Heart right ventricle (tissue), 16 donors: ENCODE results near the gene PLEKHA7. TPM values are rescaled to one million over a fixed set of nuclear protein-coding genes. Genes with fewer than 3 reads are reported as not detected.
A peak's percentile ranks its signal among the peaks of the same experiment; 100 is the strongest.

Experiments
- ATAC-seq, 8 donors: fragments of 200-7000 bp; cut with Tn5 transposase; one replicate each; pipeline ENCODE4 v1.9.1; 2020; ENCODE audit warnings: mild to moderate bottlenecking in 8 of 8, moderate library complexity in 8 of 8, moderate number of reproducible peaks in 1 of 8
- DNase-seq, 2 donors: peaks; one replicate each; pipeline ENCODE4 v3.0.0-alpha.2; 2020
- H3K27ac ChIP-seq, 10 donors: fragments of 200-600 bp; sonication (generic) in 2 of 10; one replicate each; pipeline versions ENCODE4 v1.5.0 to v1.8.0; 2020 to 2022; ENCODE audit warnings: mild to moderate bottlenecking in 3 of 10
- H3K27me3 ChIP-seq, 7 donors: fragments of 200-600 bp; one replicate each; pipeline ENCODE4 v1.8.0; 2021 to 2022; ENCODE audit warnings: mild to moderate bottlenecking in 2 of 7
- H3K36me3 ChIP-seq, 9 donors: fragments of 200-600 bp; sonication (generic) in 1 of 9; one replicate each; pipeline versions ENCODE4 v1.5.0 to v1.8.0; 2020 to 2022; ENCODE audit warnings: mild to moderate bottlenecking in 2 of 9
- H3K4me1 ChIP-seq, 9 donors: fragments of 200-600 bp; sonication (generic) in 1 of 9; one replicate each; pipeline versions ENCODE4 v1.5.0 to v1.8.0; 2020 to 2022; ENCODE audit warnings: mild to moderate bottlenecking in 4 of 9
- H3K4me3 ChIP-seq, 10 donors: fragments of 200-600 bp; sonication (generic) in 2 of 10; one replicate each; pipeline versions ENCODE4 v1.5.0 to v1.8.0; 2020 to 2022; ENCODE audit warnings: mild to moderate bottlenecking in 7 of 10, moderate library complexity in 2 of 10
- H3K9me3 ChIP-seq, 11 donors: fragments of 200-600 bp in 10 of 11; sonication (generic) in 2 of 11; one replicate each; pipeline versions ENCODE4 v1.5.0 to v1.8.0; 2013 to 2022; ENCODE audit warnings: mild to moderate bottlenecking in 2 of 11, control low read depth in 1 of 11, moderate library complexity in 1 of 11
- CTCF ChIP-seq, 9 donors: fragments of 200-600 bp; sonication (generic) in 2 of 9; IDR thresholded peaks; one replicate each; pipeline versions ENCODE4 v1.5.0 to v1.8.0; 2021 to 2022; ENCODE audit warnings: antibody characterized with exemption in 9 of 9, mild to moderate bottlenecking in 5 of 9, moderate library complexity in 1 of 9
- WGBS, 2 donors: extraction: QIAGEN DNeasy Blood & Tissue Kit; methylation state at CpG; one replicate each; pipeline ENCODE4 v1.1.7; 2013; ENCODE audit warnings: inconsistent platforms in 1 of 2; 5-methylcytosine and 5-hydroxymethylcytosine counted together
- intact Hi-C, 10 donors: fragments of 100-400 bp; cut with DNase I; formaldehyde crosslinking; loops; one replicate each; pipeline versions ENCODE4 v1.11.1 to v1.14.2; 2022
- polyA plus RNA-seq, 2 donors: library from polyadenylated mRNA; stranded (reverse); fragments of 200-250 nt; gene quantifications; one replicate each; pipeline ENCODE4 v1.2.3, GENCODE V29; 2013
- total RNA-seq, 10 donors: library from RNA; stranded (reverse); fragmentation: NEBNext Ultra II Directional in 3 of 10; extraction: Animal tissue kit (Norgen Biotek cat#: 25700) in 3 of 10; gene quantifications; one replicate each; pipeline versions ENCODE4 v1.2.1 to v1.2.4, GENCODE V29; 2021 to 2023
- donor health status: Arrhythmogenic right ventricular cardiomyopathy.
- donor health status: ischemic (EF 13 %, LVEDD 7.1; RV severe dilation, severe dysfunction).
- donor health status: healthy with polysubstance abuse.
- donor health status: DM: no; HTN: yes; CAD: no.
- donor health status: DM: no; HTN: no; CAD: no.
- donor health status: ischemic (EF 25% LVEDD 6.9; RV normal size, moderate dysfunction).
- donor health status: ischemic (EF 25% LVEDD 5.7; RV mildly dilated, moderate dysfunction).
- donor health status: healthy.
- donor health status: DM: yes; HTN: yes; CAD: no.
- donor health status: Ischemic cardiomyopathy.
- donor health status: ischemic (EF 35%, LVEDD 5.7; RV mildly dilated, moderate dysfunction).
- donor health status: nonischemic (EF 11% LVEDD 7.7; RV severe dilation, severe dysfunction).
- donor health status: DM: yes; HTN: yes; CAD: no.
- donor health status: PGD.
- donor health status: ischemic (EF 29% LVEDD 5.4; RV normal size, mild dysfunction).
- donor health status: nonischemic (EF 23%, LVEDD 6.1; RV moderate dilation, normal function).

The PLEKHA7 gene
- total and polyA plus RNA-seq, 12 donors, result 15.3 to 46.9 (median 24.0) TPM

GRCh38 chr11:16785520-16786128 lies 228.6 kb downstream of the PLEKHA7 start:
- TF ChIP-seq CTCF (IDR thresholded peaks at IDR 0.05), result peak; percentile 82 to 93 (median 91)
- 45 to 52% methylated on average over 7 of the region's 7 CpGs for WGBS, 2 donors

GRCh38 chr11:16784666-16785065 lies 229.5 kb downstream of the PLEKHA7 start:
- H3K4me1 ChIP-seq, result peaks cover 0 to 69% (median 50%) of the 10 kb centered on the region in 9 donors

More at GRCh38 chr11:16785520-16786128, 228.6 kb downstream of the PLEKHA7 start:
- H3K4me1 ChIP-seq, result peaks cover 0 to 66% (median 57%) of the 10 kb centered on the region in 9 donors
- H3K36me3 ChIP-seq, result peaks cover 0 to 11% (median 0%) of the 10 kb centered on the region in 9 donors
- H3K27me3 ChIP-seq, result no peaks in the 10 kb centered on the region
- peak; percentile 36 to 79 for DNase-seq
- H3K9me3 ChIP-seq, result no peaks in the 10 kb centered on the region
- no peak overlapping the region for H3K4me3 ChIP-seq
- peak overlapping the region in 4 of 10 donors; percentile 13 to 54 (median 18) for H3K27ac ChIP-seq
- intact Hi-C loops, result loop anchor here (2.0 to 10.0 kb wide), 10 partner anchors 37 to 279 kb away; no protein-coding TSS in a partner anchor
- peak; percentile 58 to 82 (median 76) for ATAC-seq

GRCh38 chr11:16784097-16784496 lies 230.1 kb downstream of the PLEKHA7 start:
- Histone ChIP-seq H3K27ac (peak overlapping the region in 5 of 10 donors; percentile 1 to 63 (median 21)), H3K4me1 (peaks cover 0 to 67% (median 50%) of the 10 kb centered on the region in 9 donors), H3K36me3 (no peaks in the 10 kb centered on the region), H3K27me3 (no peaks in the 10 kb centered on the region), H3K4me3 (no peak overlapping the region), H3K9me3 (no peaks in the 10 kb centered on the region)
- ATAC-seq (no peak), DNase-seq (no peak)
- intact Hi-C loops, result loop anchor here in 5 of 10 donors (2.0 to 10.0 kb wide), 4 partner anchors 101 to 281 kb away; no protein-coding TSS in a partner anchor
- 65 to 78% methylated on average over 2 of the region's 2 CpGs for WGBS, 2 donors
- no peak for TF ChIP-seq CTCF (IDR thresholded peaks at IDR 0.05)

More at GRCh38 chr11:16784666-16785065, 229.5 kb downstream of the PLEKHA7 start:
- no peak for TF ChIP-seq CTCF (IDR thresholded peaks at IDR 0.05)
- peaks cover 0 to 3% (median 0%) of the 10 kb centered on the region in 9 donors for H3K36me3 ChIP-seq
- no peaks in the 10 kb centered on the region for H3K9me3 ChIP-seq
- no peak overlapping the region for H3K4me3 ChIP-seq
- no peak for DNase-seq
- 23 to 33% methylated on average over 2 of the region's 2 CpGs for WGBS, 2 donors
- intact Hi-C loops, result loop anchor here (2.0 to 10.0 kb wide), 10 partner anchors 38 to 280 kb away; no protein-coding TSS in a partner anchor
- H3K27me3 ChIP-seq, result no peaks in the 10 kb centered on the region
- peak in 4 of 8 donors; percentile 2 to 40 (median 32) for ATAC-seq
- H3K27ac ChIP-seq, result peak overlapping the region in 6 of 10 donors; percentile 1 to 63 (median 17)

- Histone ChIP-seq H3K4me1 (peaks cover 0 to 59% (median 44%) of the 10 kb centered on the region in 9 donors), H3K9me3 (no peaks in the 10 kb centered on the region), H3K36me3 (peaks cover 0 to 7% (median 0%) of the 10 kb centered on the region in 9 donors), H3K27me3 (no peaks in the 10 kb centered on the region), H3K4me3 (no peak overlapping the region), H3K27ac (no peak overlapping the region)
- 94 to 96% methylated on average over 22 of the region's 22 CpGs for WGBS, 2 donors
- ATAC-seq (no peak), DNase-seq (no peak)
- intact Hi-C loops, result loop anchor here in 4 of 10 donors (10.0 kb wide), 3 partner anchors 101 to 281 kb away; no protein-coding TSS in a partner anchor
- TF ChIP-seq CTCF (IDR thresholded peaks at IDR 0.05), result no peak
These were observed 230.9 kb downstream of the PLEKHA7 start for GRCh38 chr11:16783321-16783801.
